Kidney epithelial cell (primary cell): Measurements from ENCODE around the gene SIK3. TPM values are rescaled to one million over a fixed set of nuclear protein-coding genes. Genes with fewer than 3 reads are reported as not detected.

Source experiments
- DNase-seq: peaks from one replicate; pipeline ENCODE4 v3.0.0-alpha.2; 2010; ENCODE audit warnings: low read depth
- H3K27me3 ChIP-seq: 2 replicates; pipeline ENCODE4 v1.6.0; 2011; ENCODE audit warnings: low read length; ENCODE audit not compliant: control insufficient read depth, insufficient read depth
- H3K36me3 ChIP-seq: 2 replicates; pipeline ENCODE4 v1.5.1; 2011; ENCODE audit warnings: low read length; ENCODE audit not compliant: control insufficient read depth, insufficient read depth
- H3K4me3 ChIP-seq: 2 replicates; pipeline ENCODE4 v1.5.1; 2011; ENCODE audit warnings: low read depth, mild to moderate bottlenecking, control low read depth, low read length
- CTCF ChIP-seq: IDR thresholded peaks from 2 replicates; pipeline ENCODE4 v1.5.1; 2011; ENCODE audit warnings: mild to moderate bottlenecking, moderate library complexity, low read length, control low read depth, inconsistent platforms; ENCODE audit not compliant: insufficient read depth, poor library complexity, severe bottlenecking
- total RNA-seq: library from RNA; depleted of rRNA; stranded (reverse); fragments of >200 nt; gene quantifications from 2 replicates; pipeline ENCODE4 v1.2.3, GENCODE V29; 2015

SIK3 gene
- total RNA-seq, 1 donor from 2014 or later = 12.9 TPM

- H3K36me3 ChIP-seq = no peaks in the 10 kb centered on the region
- no peak for DNase-seq
- no peaks in the 10 kb centered on the region for H3K27me3 ChIP-seq
- H3K4me3 ChIP-seq = no peak overlapping the region
- TF ChIP-seq CTCF = no peak
Observed at GRCh38 chr11:116976941-116977570, 121.2 kb downstream of the SIK3 start.

GRCh38 chr11:116975661-116976060 lies 122.6 kb downstream of the SIK3 start:
- no peak for TF ChIP-seq CTCF
- Histone ChIP-seq H3K27me3 (no peaks in the 10 kb centered on the region), H3K4me3 (no peak overlapping the region), H3K36me3 (no peaks in the 10 kb centered on the region)
- DNase-seq = no peak

GRCh38 chr11:116973270-116973669 lies 125.0 kb downstream of the SIK3 start:
- no peak overlapping the region for H3K4me3 ChIP-seq
- TF ChIP-seq CTCF = no peak
- DNase-seq = no peak

GRCh38 chr11:116972691-116973090 lies 125.5 kb downstream of the SIK3 start:
- H3K36me3 ChIP-seq = no peaks in the 10 kb centered on the region

More at GRCh38 chr11:116973270-116973669, 125.0 kb downstream of the SIK3 start:
- no peaks in the 10 kb centered on the region for H3K27me3 ChIP-seq
- H3K36me3 ChIP-seq = no peaks in the 10 kb centered on the region

GRCh38 chr11:116970485-116971292 lies 127.5 kb downstream of the SIK3 start:
- TF ChIP-seq CTCF = no peak

More at GRCh38 chr11:116972691-116973090, 125.5 kb downstream of the SIK3 start:
- TF ChIP-seq CTCF = no peak
- Histone ChIP-seq H3K27me3 (no peaks in the 10 kb centered on the region), H3K4me3 (no peak overlapping the region)
- no peak for DNase-seq

GRCh38 chr11:116969694-116970093 lies 128.5 kb downstream of the SIK3 start:
- DNase-seq = no peak
- Histone ChIP-seq H3K36me3 (no peaks in the 10 kb centered on the region), H3K27me3 (no peaks in the 10 kb centered on the region), H3K4me3 (no peak overlapping the region)
- TF ChIP-seq CTCF = no peak

More at GRCh38 chr11:116970485-116971292, 127.5 kb downstream of the SIK3 start:
- H3K36me3 ChIP-seq = no peaks in the 10 kb centered on the region
- no peak for DNase-seq
- no peaks in the 10 kb centered on the region for H3K27me3 ChIP-seq
- no peak overlapping the region for H3K4me3 ChIP-seq
